Activated B cell treated with CpG ODN at 0.5 μM for 24 hours (primary cell): ENCODE results near the gene LHX4. TPM values are rescaled to one million over a fixed set of nuclear protein-coding genes. Genes with fewer than 3 reads are reported as not detected.

Experiments
- ATAC-seq: fragments of 200-7000 bp; cut with Tn5 transposase; one replicate; pipeline ENCODE4 v1.10.0; 2021; ENCODE audit warnings: low read depth, mild to moderate bottlenecking, moderate library complexity
- CTCF ChIA-PET: fragments of 350-600 bp; sonication (Branson Sonifier 250); formaldehyde crosslinking; loops from one replicate; lab custom pipeline; 2021; ENCODE audit warnings: antibody characterized with exemption; lab: Charles Lee
- POLR2A ChIA-PET: fragments of 350-600 bp; sonication (Branson Sonifier 250); formaldehyde crosslinking; loops from one replicate; lab custom pipeline; 2021; ENCODE audit warnings: antibody characterized with exemption; lab: Charles Lee
- DNase-seq: peaks from one replicate; pipeline ENCODE4 v3.0.0; 2022
- H3K27ac Mint-ChIP-seq: one replicate; pipeline ENCODE4 v1.8.0; 2020; ENCODE audit warnings: mixed read lengths
- H3K27me3 Mint-ChIP-seq: one replicate; pipeline ENCODE4 v1.8.0; 2021; ENCODE audit warnings: mixed read lengths
- H3K36me3 Mint-ChIP-seq: one replicate; pipeline ENCODE4 v1.8.0; 2021; ENCODE audit warnings: low read depth, mixed read lengths
- H3K4me1 Mint-ChIP-seq: one replicate; pipeline ENCODE4 v1.8.0; 2021; ENCODE audit warnings: mixed read lengths
- H3K4me3 Mint-ChIP-seq: one replicate; pipeline ENCODE4 v1.8.0; 2020; ENCODE audit warnings: mild to moderate bottlenecking, mixed read lengths
- H3K9me3 Mint-ChIP-seq: one replicate; pipeline ENCODE4 v1.8.0; 2020; ENCODE audit warnings: mixed read lengths
- intact Hi-C: fragments of 100-400 bp; cut with micrococcal nuclease; formaldehyde crosslinking; loops from one replicate; pipeline ENCODE4 v1.15.1; 2024
- total RNA-seq: library from RNA; stranded (reverse); gene quantifications from 2 replicates; pipeline ENCODE4 v1.2.3, GENCODE V29; 2022
- TF ChIP-seq, protein P1 (sequence below): fragments of 200-600 bp; IDR thresholded peaks from one replicate; pipeline ENCODE4 v1.8.0; 2022; ENCODE audit warnings: antibody characterized with exemption, mild to moderate bottlenecking

LHX4 gene
- total RNA-seq, 1 donor from 2014 or later: not detected

DNA sequence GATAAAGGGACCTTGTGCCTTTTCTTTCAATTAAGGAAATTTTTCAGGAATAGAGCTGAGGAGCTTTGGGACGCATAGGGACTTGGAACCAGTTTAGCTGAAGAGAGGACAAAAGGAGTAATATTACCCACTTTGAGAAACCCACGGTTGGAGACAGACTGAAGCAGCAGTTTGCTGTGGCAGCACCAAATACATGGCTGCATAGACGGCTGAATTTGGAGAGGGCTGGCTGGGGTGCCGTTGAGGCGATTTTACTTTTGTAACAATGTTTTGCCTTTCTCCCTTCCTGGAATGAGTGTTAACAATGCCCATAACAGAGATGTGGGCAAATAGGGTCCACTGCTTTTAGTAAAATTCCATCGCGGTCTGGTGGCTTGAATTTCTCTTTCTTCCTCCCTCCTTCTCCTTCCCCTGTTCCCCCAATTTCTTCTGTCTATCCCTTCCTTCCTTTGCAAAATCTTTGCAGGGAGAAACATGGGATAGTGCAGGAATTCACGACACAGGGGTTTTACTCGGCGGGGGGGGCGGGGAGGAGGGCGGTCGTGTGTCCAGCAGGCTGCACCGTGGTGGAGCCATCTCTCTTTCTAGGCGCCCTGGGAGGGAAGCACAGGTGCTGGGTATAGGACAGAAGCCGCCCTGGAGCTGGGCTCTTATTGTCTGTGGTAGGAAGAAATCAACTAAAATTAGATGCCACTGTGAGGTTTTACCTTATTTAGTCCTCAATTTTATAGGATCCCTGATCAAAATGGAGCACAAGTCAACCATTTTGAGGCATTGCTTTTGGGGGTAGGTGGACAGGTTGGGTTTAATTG lies 6.8 kb downstream of the LHX4 start:
- peaks cover 30% of the 10 kb centered on the region for H3K4me1 Mint-ChIP-seq
- DNase-seq (no peak), ATAC-seq (no peak)
- ChIA-PET POLR2A (no interaction called here), CTCF (no interaction called here)
- peaks cover 68% of the 10 kb centered on the region for H3K27me3 Mint-ChIP-seq
- no peak overlapping the region for H3K4me3 Mint-ChIP-seq
- no peaks in the 10 kb centered on the region for H3K36me3 Mint-ChIP-seq
- no peak overlapping the region for H3K27ac Mint-ChIP-seq
- TF ChIP-seq, protein P1, sequence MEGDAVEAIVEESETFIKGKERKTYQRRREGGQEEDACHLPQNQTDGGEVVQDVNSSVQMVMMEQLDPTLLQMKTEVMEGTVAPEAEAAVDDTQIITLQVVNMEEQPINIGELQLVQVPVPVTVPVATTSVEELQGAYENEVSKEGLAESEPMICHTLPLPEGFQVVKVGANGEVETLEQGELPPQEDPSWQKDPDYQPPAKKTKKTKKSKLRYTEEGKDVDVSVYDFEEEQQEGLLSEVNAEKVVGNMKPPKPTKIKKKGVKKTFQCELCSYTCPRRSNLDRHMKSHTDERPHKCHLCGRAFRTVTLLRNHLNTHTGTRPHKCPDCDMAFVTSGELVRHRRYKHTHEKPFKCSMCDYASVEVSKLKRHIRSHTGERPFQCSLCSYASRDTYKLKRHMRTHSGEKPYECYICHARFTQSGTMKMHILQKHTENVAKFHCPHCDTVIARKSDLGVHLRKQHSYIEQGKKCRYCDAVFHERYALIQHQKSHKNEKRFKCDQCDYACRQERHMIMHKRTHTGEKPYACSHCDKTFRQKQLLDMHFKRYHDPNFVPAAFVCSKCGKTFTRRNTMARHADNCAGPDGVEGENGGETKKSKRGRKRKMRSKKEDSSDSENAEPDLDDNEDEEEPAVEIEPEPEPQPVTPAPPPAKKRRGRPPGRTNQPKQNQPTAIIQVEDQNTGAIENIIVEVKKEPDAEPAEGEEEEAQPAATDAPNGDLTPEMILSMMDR: no peak
- no peaks in the 10 kb centered on the region for H3K9me3 Mint-ChIP-seq
- intact Hi-C loops: no loop called here

DNA sequence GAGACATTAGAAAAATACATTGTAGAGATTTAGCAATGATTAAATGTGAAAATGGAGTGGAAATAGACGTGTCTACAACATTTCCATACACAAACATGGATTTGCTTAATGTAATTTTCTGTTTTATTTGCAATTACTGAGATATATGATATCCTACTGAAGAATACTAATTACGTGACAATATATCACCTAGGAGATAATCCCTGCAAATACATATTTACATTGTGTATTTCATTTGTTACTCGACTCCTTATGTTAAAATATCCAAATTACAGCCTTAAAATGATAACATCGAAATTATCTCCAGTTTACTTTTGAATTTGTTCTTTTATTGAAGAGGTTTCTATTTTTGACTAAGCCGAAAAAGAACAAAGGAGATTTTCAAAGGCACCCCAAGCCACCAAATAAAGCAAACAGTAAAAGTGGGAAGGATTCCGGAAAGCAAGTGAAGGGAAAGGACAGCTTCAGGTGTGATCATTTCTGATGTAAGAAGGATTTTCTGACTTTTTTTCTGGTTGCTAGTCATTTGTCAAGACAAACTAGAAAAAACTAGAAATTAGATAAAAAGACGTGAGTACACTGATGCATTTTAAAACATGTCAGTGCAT lies 7.9 kb downstream of the LHX4 start:
- no peaks in the 10 kb centered on the region for H3K36me3 Mint-ChIP-seq
- H3K4me1 Mint-ChIP-seq: peaks cover 25% of the 10 kb centered on the region
- ATAC-seq: no peak
- H3K4me3 Mint-ChIP-seq: no peak overlapping the region
- POLR2A ChIA-PET: no interaction called here
- intact Hi-C loops: no loop called here
- TF ChIP-seq, protein P1: no peak
- peaks cover 68% of the 10 kb centered on the region for H3K27me3 Mint-ChIP-seq
- H3K9me3 Mint-ChIP-seq: no peaks in the 10 kb centered on the region
- DNase-seq: no peak
- no peak overlapping the region for H3K27ac Mint-ChIP-seq
- CTCF ChIA-PET: no interaction called here

DNA sequence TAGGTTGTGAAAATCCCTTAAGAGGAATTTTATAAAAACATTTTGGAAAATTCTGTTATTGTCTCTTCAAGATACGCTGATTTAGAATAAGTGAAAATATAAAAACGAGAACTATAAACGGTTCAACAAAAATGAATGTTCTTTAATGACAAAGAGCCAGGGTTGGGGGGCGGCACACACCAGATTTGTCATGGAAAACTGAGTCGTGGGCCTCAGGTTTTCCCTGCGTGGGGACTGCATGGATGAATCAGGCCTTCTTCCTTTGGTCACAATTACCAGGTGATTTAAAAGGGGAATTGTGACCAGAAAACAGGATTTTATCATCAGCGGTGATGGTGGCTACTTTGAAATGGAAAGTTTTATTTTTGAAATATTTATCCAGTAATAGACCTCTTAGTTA lies 8.6 kb downstream of the LHX4 start:
- no peaks in the 10 kb centered on the region for H3K9me3 Mint-ChIP-seq
- intact Hi-C loops: no loop called here
- peaks cover 65% of the 10 kb centered on the region for H3K27me3 Mint-ChIP-seq
- peaks cover 24% of the 10 kb centered on the region for H3K4me1 Mint-ChIP-seq
- TF ChIP-seq, protein P1: no peak
- no peak for DNase-seq
- H3K27ac Mint-ChIP-seq: no peak overlapping the region
- ChIA-PET POLR2A (no interaction called here), CTCF (no interaction called here)
- H3K36me3 Mint-ChIP-seq: no peaks in the 10 kb centered on the region
- no peak overlapping the region for H3K4me3 Mint-ChIP-seq
- ATAC-seq: no peak

DNA sequence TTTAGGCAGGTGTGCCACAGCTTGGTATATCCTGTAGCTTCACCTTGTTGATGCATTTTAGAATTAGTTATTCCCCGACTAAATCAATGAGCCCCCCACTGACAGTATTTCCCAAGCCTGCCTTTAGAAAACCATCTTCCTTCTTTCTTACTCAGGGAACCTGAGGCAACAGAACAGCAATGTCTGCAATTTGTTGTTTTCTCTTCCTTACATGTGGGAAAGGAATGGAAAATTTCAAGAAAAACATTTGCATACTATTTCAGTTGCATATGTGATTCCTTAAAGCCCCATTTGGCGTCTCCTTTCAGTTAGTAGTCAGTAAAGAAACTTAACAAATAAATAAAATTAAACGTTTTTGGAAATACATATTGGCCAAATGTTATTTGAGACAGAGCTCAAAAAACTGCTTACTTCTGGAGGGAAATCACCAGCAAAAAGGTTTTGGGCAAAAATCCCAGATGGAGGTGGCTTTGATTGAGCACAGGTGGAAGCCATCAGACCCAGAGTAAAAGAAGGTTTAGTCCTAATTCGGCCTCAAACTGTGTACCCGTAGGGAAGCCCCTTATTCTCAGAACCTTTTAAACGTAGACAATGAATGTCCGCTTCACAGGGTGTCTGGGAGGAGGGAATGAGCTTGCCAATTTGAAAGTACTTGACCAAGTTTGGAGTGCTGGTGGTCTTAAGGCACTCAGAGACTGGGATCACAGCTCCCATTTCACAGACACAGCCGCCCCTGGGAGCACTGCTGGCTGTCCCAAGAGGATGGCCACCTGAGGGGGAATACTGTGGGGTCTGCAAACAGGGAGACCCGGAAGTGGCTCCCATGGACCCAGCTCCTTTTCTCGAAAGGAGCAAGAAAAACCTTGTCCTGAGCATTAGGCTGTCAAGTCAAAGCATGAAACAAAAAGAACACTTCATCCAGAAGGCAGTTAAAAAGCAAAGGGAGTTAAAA lies 9.4 kb downstream of the LHX4 start:
- no peak for ATAC-seq
- H3K36me3 Mint-ChIP-seq: no peaks in the 10 kb centered on the region
- intact Hi-C loops: no loop called here
- peaks cover 18% of the 10 kb centered on the region for H3K4me1 Mint-ChIP-seq
- H3K4me3 Mint-ChIP-seq: no peak overlapping the region
- no peak overlapping the region for H3K27ac Mint-ChIP-seq
- H3K27me3 Mint-ChIP-seq: peaks cover 67% of the 10 kb centered on the region
- DNase-seq: no peak
- ChIA-PET CTCF (no interaction called here), POLR2A (no interaction called here)
- H3K9me3 Mint-ChIP-seq: no peaks in the 10 kb centered on the region
- TF ChIP-seq, protein P1: no peak
